ENCODE data around the gene BLOC1S1. TPM values are rescaled to one million over a fixed set of nuclear protein-coding genes. Genes with fewer than 3 reads are reported as not detected.

Gene BLOC1S1
- total RNA-seq, 2 donors from 2014 or later = 54.8 to 85.8 TPM

GRCh38 chr12:55732288-55732687 lies 16.4 kb downstream of the BLOC1S1 start:
- Mint-ChIP-seq H3K27ac (peak overlapping the region in 1 of 2 donors; percentile 3), H3K27me3 (no peaks in the 10 kb centered on the region), H3K4me3 (no peak overlapping the region), H3K9me3 (no peaks in the 10 kb centered on the region), H3K36me3 (no peaks in the 10 kb centered on the region), H3K4me1 (ENCODE audit: low read depth in 2 of 2) (peaks cover 33 to 37% of the 10 kb centered on the region in 2 donors)
- no peak for DNase-seq (ENCODE audit: low spot score)
- no peak for ATAC-seq

GRCh38 chr12:55733021-55733555 lies 17.2 kb downstream of the BLOC1S1 start:
- Mint-ChIP-seq H3K27ac (peak overlapping the region in 1 of 2 donors; percentile 3), H3K4me1 (ENCODE audit: low read depth in 2 of 2) (peaks cover 35 to 38% of the 10 kb centered on the region in 2 donors), H3K9me3 (no peaks in the 10 kb centered on the region), H3K27me3 (no peaks in the 10 kb centered on the region), H3K36me3 (no peaks in the 10 kb centered on the region), H3K4me3 (no peak overlapping the region)
- ATAC-seq (no peak), DNase-seq (ENCODE audit: low spot score) (no peak)

GRCh38 chr12:55733858-55734257 lies 18.0 kb downstream of the BLOC1S1 start:
- DNase-seq (ENCODE audit: low spot score) (no peak), ATAC-seq (no peak)
- Mint-ChIP-seq H3K36me3 (no peaks in the 10 kb centered on the region), H3K27me3 (no peaks in the 10 kb centered on the region), H3K4me3 (no peak overlapping the region), H3K27ac (no peak overlapping the region), H3K4me1 (ENCODE audit: low read depth in 2 of 2) (peaks cover 42 to 43% of the 10 kb centered on the region in 2 donors), H3K9me3 (no peaks in the 10 kb centered on the region)

- no peak overlapping the region for H3K4me3 Mint-ChIP-seq
- ATAC-seq (no peak), DNase-seq (ENCODE audit: low spot score) (no peak)
- no peaks in the 10 kb centered on the region for H3K27me3 Mint-ChIP-seq
- H3K4me1 Mint-ChIP-seq (ENCODE audit: low read depth in 2 of 2) = peaks cover 36 to 43% of the 10 kb centered on the region in 2 donors
- no peak overlapping the region for H3K27ac Mint-ChIP-seq
- no peaks in the 10 kb centered on the region for H3K36me3 Mint-ChIP-seq
- no peaks in the 10 kb centered on the region for H3K9me3 Mint-ChIP-seq
Observed at GRCh38 chr12:55734595-55734994, 18.7 kb downstream of the BLOC1S1 start.

- Mint-ChIP-seq H3K27me3 (no peaks in the 10 kb centered on the region), H3K4me3 (no peak overlapping the region), H3K9me3 (no peaks in the 10 kb centered on the region), H3K36me3 (no peaks in the 10 kb centered on the region), H3K4me1 (ENCODE audit: low read depth in 2 of 2) (peaks cover 22 to 29% of the 10 kb centered on the region in 2 donors), H3K27ac (no peak overlapping the region)
- ATAC-seq (no peak), DNase-seq (ENCODE audit: low spot score) (no peak)
Observed at GRCh38 chr12:55736076-55736475, 20.2 kb downstream of the BLOC1S1 start.

- peak overlapping the region; percentile 39 for H3K4me3 Mint-ChIP-seq
- H3K4me1 Mint-ChIP-seq (ENCODE audit: low read depth in 2 of 2) = peaks cover 25 to 32% of the 10 kb centered on the region in 2 donors
- no peaks in the 10 kb centered on the region for H3K9me3 Mint-ChIP-seq
- DNase-seq (ENCODE audit: low spot score) = no peak
- no peaks in the 10 kb centered on the region for H3K27me3 Mint-ChIP-seq
- H3K27ac Mint-ChIP-seq = peak overlapping the region; percentile 30 to 72
- no peaks in the 10 kb centered on the region for H3K36me3 Mint-ChIP-seq
- ATAC-seq = peak; percentile 54 to 67
Observed at GRCh38 chr12:55736780-55737580, 21.1 kb downstream of the BLOC1S1 start.

- peaks cover 30 to 39% of the 10 kb centered on the region in 2 donors for H3K4me1 Mint-ChIP-seq (ENCODE audit: low read depth in 2 of 2)
- peak overlapping the region; percentile 89 for H3K4me3 Mint-ChIP-seq
- DNase-seq (ENCODE audit: low spot score) (no peak), ATAC-seq (no peak)
- no peaks in the 10 kb centered on the region for H3K9me3 Mint-ChIP-seq
- peak overlapping the region; percentile 30 to 72 for H3K27ac Mint-ChIP-seq
- no peaks in the 10 kb centered on the region for H3K36me3 Mint-ChIP-seq
- H3K27me3 Mint-ChIP-seq = no peaks in the 10 kb centered on the region
Observed at GRCh38 chr12:55737581-55738122, 21.8 kb downstream of the BLOC1S1 start.

- peak; percentile 75 for DNase-seq (ENCODE audit: low spot score)
- no peaks in the 10 kb centered on the region for H3K27me3 Mint-ChIP-seq
- peak overlapping the region; percentile 30 to 72 for H3K27ac Mint-ChIP-seq
- H3K9me3 Mint-ChIP-seq = no peaks in the 10 kb centered on the region
- peak; percentile 73 to 84 for ATAC-seq
- H3K36me3 Mint-ChIP-seq = no peaks in the 10 kb centered on the region
- peaks cover 33 to 42% of the 10 kb centered on the region in 2 donors for H3K4me1 Mint-ChIP-seq (ENCODE audit: low read depth in 2 of 2)
- peak overlapping the region; percentile 89 for H3K4me3 Mint-ChIP-seq
Observed at GRCh38 chr12:55738123-55739024, 22.5 kb downstream of the BLOC1S1 start.

GRCh38 chr12:55739025-55739378 lies 23.2 kb downstream of the BLOC1S1 start:
- Mint-ChIP-seq H3K4me3 (peak overlapping the region; percentile 89), H3K4me1 (ENCODE audit: low read depth in 2 of 2) (peaks cover 33 to 43% of the 10 kb centered on the region in 2 donors), H3K9me3 (no peaks in the 10 kb centered on the region), H3K36me3 (no peaks in the 10 kb centered on the region), H3K27ac (peak overlapping the region in 1 of 2 donors; percentile 72), H3K27me3 (no peaks in the 10 kb centered on the region)
- no peak for ATAC-seq
- DNase-seq (ENCODE audit: low spot score) = no peak

- no peaks in the 10 kb centered on the region for H3K27me3 Mint-ChIP-seq
- H3K36me3 Mint-ChIP-seq = no peaks in the 10 kb centered on the region
- no peaks in the 10 kb centered on the region for H3K9me3 Mint-ChIP-seq
- no peak for ATAC-seq
- peak overlapping the region; percentile 66 to 67 for H3K27ac Mint-ChIP-seq
- peak overlapping the region; percentile 87 for H3K4me3 Mint-ChIP-seq
- H3K4me1 Mint-ChIP-seq (ENCODE audit: low read depth in 2 of 2) = peaks cover 36 to 54% of the 10 kb centered on the region in 2 donors
- DNase-seq (ENCODE audit: low spot score) = no peak
Observed at GRCh38 chr12:55741931-55742680, 26.3 kb downstream of the BLOC1S1 start.

- Mint-ChIP-seq H3K27me3 (no peaks in the 10 kb centered on the region), H3K36me3 (no peaks in the 10 kb centered on the region), H3K4me1 (ENCODE audit: low read depth in 2 of 2) (peaks cover 31 to 53% of the 10 kb centered on the region in 2 donors), H3K27ac (peak within 1 kb of the TSS; percentile 66 to 67), H3K9me3 (no peaks in the 10 kb centered on the region), H3K4me3 (peak within 1 kb of the TSS; percentile 89)
- DNase-seq (ENCODE audit: low spot score) (peak; percentile 77), ATAC-seq (peak; percentile 80 to 85)
Observed at GRCh38 chr12:55742719-55743405, 27.0 kb downstream of the BLOC1S1 start, which contains the start of gene GDF11. TSS of gene GDF11 (plus strand) at chr12:55743122. CDS start at chr12:55743317, 195 bp downstream.
